ENCODE results near the gene ROGDI.

Gene ROGDI

GRCh38 chr16:4767872-4768548 lies 34.4 kb downstream of the ROGDI start:
- 83 to 88% methylated on average over 17 of the region's 17 CpGs for WGBS, 2 experiments
- H3K27ac ChIP-seq (ENCODE audit: insufficient read depth, low read depth, low read length, poor library complexity, severe bottlenecking) = no peak overlapping the region
- H3K4me1 ChIP-seq (ENCODE audit: control insufficient read depth, insufficient read depth, low read length) = peaks cover 3% of the 10 kb centered on the region

GRCh38 chr16:4766875-4767628 lies 35.4 kb downstream of the ROGDI start, which contains the start of gene ZNF500:
TSS of gene ZNF500 (minus strand) at chr16:4767162. CDS start at chr16:4765978, 1,184 bp downstream.
- peak within 1 kb of the TSS; percentile 93 for H3K4me3 ChIP-seq (ENCODE audit: insufficient read depth, low read depth, low read length)

More at GRCh38 chr16:4767872-4768548, 34.4 kb downstream of the ROGDI start:
- no peaks in the 10 kb centered on the region for H3K9me3 ChIP-seq (ENCODE audit: control insufficient read depth, low read length)
- H3K27me3 ChIP-seq (ENCODE audit: control insufficient read depth, insufficient read depth, low read length, poor library complexity, severe bottlenecking) = no peaks in the 10 kb centered on the region
- peak overlapping the region; percentile 33 for H3K4me3 ChIP-seq (ENCODE audit: insufficient read depth, low read depth, low read length)
- peaks cover 11% of the 10 kb centered on the region for H3K36me3 ChIP-seq (ENCODE audit: control insufficient read depth, insufficient read depth, low read length)

DNA sequence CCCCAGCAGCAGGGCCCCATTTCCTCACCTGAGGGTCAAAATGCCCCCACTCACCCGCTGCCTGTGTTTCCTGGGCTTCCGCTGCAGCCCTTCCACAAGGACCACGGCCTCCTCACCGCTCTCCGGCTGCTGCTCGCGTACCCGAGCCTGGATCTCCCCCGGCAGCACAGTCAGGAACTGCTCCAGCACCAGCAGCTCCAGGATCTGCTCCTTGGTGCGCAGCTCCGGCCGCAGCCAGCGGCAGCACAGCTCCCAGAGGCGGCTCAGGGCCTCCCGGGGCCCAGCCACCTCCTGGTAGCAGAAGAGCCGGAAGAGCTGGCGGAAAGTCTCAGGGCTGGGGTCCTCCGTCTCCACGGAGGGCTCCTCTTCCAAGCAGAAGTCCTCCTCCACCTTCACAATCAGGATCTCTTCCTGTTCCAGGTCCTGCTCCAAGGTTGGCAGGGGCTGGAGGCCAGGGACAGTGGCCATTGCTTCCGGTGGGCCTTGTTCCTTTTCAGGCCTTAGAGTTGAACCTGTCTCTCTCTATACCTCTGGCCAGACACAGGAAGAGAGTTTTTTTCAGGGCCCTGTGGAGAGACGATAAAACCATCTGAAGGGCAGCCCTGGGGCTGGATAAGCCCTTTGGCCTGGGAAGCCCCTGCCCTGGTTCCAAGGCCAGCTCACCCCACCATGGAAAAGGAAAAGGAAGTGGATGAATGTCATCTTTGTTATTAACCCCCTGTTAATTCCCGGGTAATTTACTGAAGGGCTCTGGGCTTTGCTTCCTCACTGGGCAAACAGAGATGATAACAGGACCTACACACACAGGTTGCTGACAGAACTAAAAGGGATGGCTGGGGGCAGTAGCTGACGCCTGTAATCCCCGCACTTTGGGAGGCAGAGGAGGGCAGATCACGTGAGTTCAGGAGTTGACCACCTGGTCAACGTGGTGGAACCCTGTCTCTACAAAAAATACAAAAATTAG lies 36.6 kb downstream of the ROGDI start:
- Histone ChIP-seq H3K9me3 (ENCODE audit: control insufficient read depth, low read length) (no peaks in the 10 kb centered on the region), H3K27me3 (ENCODE audit: control insufficient read depth, insufficient read depth, low read length, poor library complexity, severe bottlenecking) (no peaks in the 10 kb centered on the region), H3K36me3 (ENCODE audit: control insufficient read depth, insufficient read depth, low read length) (peaks cover 20% of the 10 kb centered on the region), H3K4me1 (ENCODE audit: control insufficient read depth, insufficient read depth, low read length) (peaks cover 3% of the 10 kb centered on the region), H3K4me3 (ENCODE audit: insufficient read depth, low read depth, low read length) (peak overlapping the region; percentile 93), H3K27ac (ENCODE audit: insufficient read depth, low read depth, low read length, poor library complexity, severe bottlenecking) (no peak overlapping the region)
- WGBS, 2 experiments = 86% methylated on average over 26 of the region's 26 CpGs

More at GRCh38 chr16:4766875-4767628, 35.4 kb downstream of the ROGDI start, which contains the start of gene ZNF500:
- WGBS, 2 experiments = 10 to 11% methylated on average over 72 of the region's 72 CpGs
- no peaks in the 10 kb centered on the region for H3K27me3 ChIP-seq (ENCODE audit: control insufficient read depth, insufficient read depth, low read length, poor library complexity, severe bottlenecking)
- H3K9me3 ChIP-seq (ENCODE audit: control insufficient read depth, low read length) = no peaks in the 10 kb centered on the region
- peak within 1 kb of the TSS; percentile 12 for H3K27ac ChIP-seq (ENCODE audit: insufficient read depth, low read depth, low read length, poor library complexity, severe bottlenecking)
- H3K36me3 ChIP-seq (ENCODE audit: control insufficient read depth, insufficient read depth, low read length) = peaks cover 16% of the 10 kb centered on the region
- peaks cover 3% of the 10 kb centered on the region for H3K4me1 ChIP-seq (ENCODE audit: control insufficient read depth, insufficient read depth, low read length)

- peaks cover 33% of the 10 kb centered on the region for H3K36me3 ChIP-seq (ENCODE audit: control insufficient read depth, insufficient read depth, low read length)
Measured at GRCh38 chr16:4763791-4764190, 38.6 kb downstream of the ROGDI start.

DNA sequence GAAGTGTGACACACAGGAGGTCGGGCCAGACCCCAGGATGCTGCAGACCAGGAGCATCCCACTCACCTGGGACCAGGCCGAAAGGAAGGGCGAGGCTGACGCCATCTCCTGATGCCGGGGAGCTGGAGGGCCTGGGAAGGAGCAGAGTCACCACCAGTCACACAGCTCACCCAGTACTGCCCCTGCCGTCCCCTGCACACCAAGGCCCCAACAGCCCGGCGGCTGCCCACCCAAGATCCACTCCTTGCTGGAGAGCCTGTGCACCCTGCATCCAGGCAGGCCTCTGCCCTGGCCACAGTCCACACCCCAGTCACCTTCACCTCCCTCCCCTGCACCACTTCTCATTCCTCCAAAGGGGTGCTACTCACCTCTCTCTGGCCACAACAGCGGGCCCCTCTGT lies 40.2 kb downstream of the ROGDI start:
- Histone ChIP-seq H3K9me3 (ENCODE audit: control insufficient read depth, low read length) (no peaks in the 10 kb centered on the region), H3K4me3 (ENCODE audit: insufficient read depth, low read depth, low read length) (no peak overlapping the region), H3K27ac (ENCODE audit: insufficient read depth, low read depth, low read length, poor library complexity, severe bottlenecking) (no peak overlapping the region), H3K36me3 (ENCODE audit: control insufficient read depth, insufficient read depth, low read length) (peaks cover 41% of the 10 kb centered on the region), H3K27me3 (ENCODE audit: control insufficient read depth, insufficient read depth, low read length, poor library complexity, severe bottlenecking) (no peaks in the 10 kb centered on the region), H3K4me1 (ENCODE audit: control insufficient read depth, insufficient read depth, low read length) (peaks cover 3% of the 10 kb centered on the region)
- 93 to 96% methylated on average over 9 of the region's 9 CpGs for WGBS, 2 experiments

More at GRCh38 chr16:4763791-4764190, 38.6 kb downstream of the ROGDI start:
- Histone ChIP-seq H3K27me3 (ENCODE audit: control insufficient read depth, insufficient read depth, low read length, poor library complexity, severe bottlenecking) (no peaks in the 10 kb centered on the region), H3K4me1 (ENCODE audit: control insufficient read depth, insufficient read depth, low read length) (peaks cover 3% of the 10 kb centered on the region), H3K9me3 (ENCODE audit: control insufficient read depth, low read length) (no peaks in the 10 kb centered on the region), H3K4me3 (ENCODE audit: insufficient read depth, low read depth, low read length) (no peak overlapping the region), H3K27ac (ENCODE audit: insufficient read depth, low read depth, low read length, poor library complexity, severe bottlenecking) (no peak overlapping the region)
- 94 to 95% methylated on average over 7 of the region's 7 CpGs for WGBS, 2 experiments

- peaks cover 52% of the 10 kb centered on the region for H3K36me3 ChIP-seq (ENCODE audit: control insufficient read depth, insufficient read depth, low read length)
Measured at GRCh38 chr16:4760221-4760910, 42.1 kb downstream of the ROGDI start.

GRCh38 chr16:4755687-4756086 lies 46.7 kb downstream of the ROGDI start:
- Histone ChIP-seq H3K27me3 (ENCODE audit: control insufficient read depth, insufficient read depth, low read length, poor library complexity, severe bottlenecking) (no peaks in the 10 kb centered on the region), H3K9me3 (ENCODE audit: control insufficient read depth, low read length) (no peaks in the 10 kb centered on the region), H3K4me1 (ENCODE audit: control insufficient read depth, insufficient read depth, low read length) (no peaks in the 10 kb centered on the region), H3K27ac (ENCODE audit: insufficient read depth, low read depth, low read length, poor library complexity, severe bottlenecking) (no peak overlapping the region), H3K36me3 (ENCODE audit: control insufficient read depth, insufficient read depth, low read length) (peaks cover 52% of the 10 kb centered on the region), H3K4me3 (ENCODE audit: insufficient read depth, low read depth, low read length) (no peak overlapping the region)
- 95 to 96% methylated on average over 6 of the region's 6 CpGs for WGBS, 2 experiments

More at GRCh38 chr16:4760221-4760910, 42.1 kb downstream of the ROGDI start:
- WGBS, 2 experiments = 94 to 96% methylated on average over 23 of the region's 23 CpGs
- Histone ChIP-seq H3K27me3 (ENCODE audit: control insufficient read depth, insufficient read depth, low read length, poor library complexity, severe bottlenecking) (no peaks in the 10 kb centered on the region), H3K9me3 (ENCODE audit: control insufficient read depth, low read length) (no peaks in the 10 kb centered on the region), H3K4me3 (ENCODE audit: insufficient read depth, low read depth, low read length) (no peak overlapping the region), H3K27ac (ENCODE audit: insufficient read depth, low read depth, low read length, poor library complexity, severe bottlenecking) (no peak overlapping the region), H3K4me1 (ENCODE audit: control insufficient read depth, insufficient read depth, low read length) (no peaks in the 10 kb centered on the region)

- H3K27me3 ChIP-seq (ENCODE audit: control insufficient read depth, insufficient read depth, low read length, poor library complexity, severe bottlenecking) = no peaks in the 10 kb centered on the region
- 96% methylated on average over 4 of the region's 4 CpGs for WGBS, 2 experiments
- no peaks in the 10 kb centered on the region for H3K9me3 ChIP-seq (ENCODE audit: control insufficient read depth, low read length)
- H3K4me1 ChIP-seq (ENCODE audit: control insufficient read depth, insufficient read depth, low read length) = no peaks in the 10 kb centered on the region
- H3K36me3 ChIP-seq (ENCODE audit: control insufficient read depth, insufficient read depth, low read length) = peaks cover 44% of the 10 kb centered on the region
- H3K27ac ChIP-seq (ENCODE audit: insufficient read depth, low read depth, low read length, poor library complexity, severe bottlenecking) = no peak overlapping the region
- H3K4me3 ChIP-seq (ENCODE audit: insufficient read depth, low read depth, low read length) = no peak overlapping the region
Measured at GRCh38 chr16:4754865-4755264, 47.6 kb downstream of the ROGDI start.

GRCh38 chr16:4753227-4753626 lies 49.2 kb downstream of the ROGDI start:
- WGBS, 2 experiments = 93 to 96% methylated on average over 11 of the region's 11 CpGs
- Histone ChIP-seq H3K9me3 (ENCODE audit: control insufficient read depth, low read length) (no peaks in the 10 kb centered on the region), H3K27me3 (ENCODE audit: control insufficient read depth, insufficient read depth, low read length, poor library complexity, severe bottlenecking) (no peaks in the 10 kb centered on the region)

More at GRCh38 chr16:4753227-4753626, 49.2 kb downstream of the ROGDI start:
- H3K36me3 ChIP-seq (ENCODE audit: control insufficient read depth, insufficient read depth, low read length) = peaks cover 34% of the 10 kb centered on the region
- H3K4me1 ChIP-seq (ENCODE audit: control insufficient read depth, insufficient read depth, low read length) = no peaks in the 10 kb centered on the region
- no peak overlapping the region for H3K4me3 ChIP-seq (ENCODE audit: insufficient read depth, low read depth, low read length)
- H3K27ac ChIP-seq (ENCODE audit: insufficient read depth, low read depth, low read length, poor library complexity, severe bottlenecking) = no peak overlapping the region

All from ectodermal cell (in vitro differentiated cells).